Aorta (tissue), 5 donors: ENCODE data around the gene OOSP4B. TPM values are rescaled to one million over a fixed set of nuclear protein-coding genes. Genes with fewer than 3 reads are reported as not detected.
"Not testable (repeated sequence)": the region's sequence is repeated elsewhere in the genome, so short reads cannot be mapped to it uniquely, and the experiment has no call there.

Source experiments
- ATAC-seq: fragments of 200-7000 bp; cut with Tn5 transposase; one replicate; pipeline ENCODE4 v1.9.1; 2022; ENCODE audit warnings: moderate library complexity; ENCODE audit not compliant: low FRiP score
- DNase-seq, 2 donors: peaks; one replicate each; pipeline ENCODE4 v3.0.0-alpha.2; 2020
- H3K27ac ChIP-seq, 2 donors: one replicate each; pipeline ENCODE4 v1.5.1; 2013; ENCODE audit warnings: low read length in 2 of 2, mild to moderate bottlenecking in 2 of 2, moderate library complexity in 2 of 2, control low read depth in 1 of 2, inconsistent platforms in 1 of 2, low read depth in 1 of 2
- H3K27me3 ChIP-seq, 2 donors: one replicate each; pipeline ENCODE4 v1.6.1; 2013; ENCODE audit warnings: control low read depth in 1 of 2, low read length in 1 of 2, mild to moderate bottlenecking in 1 of 2, moderate library complexity in 1 of 2; ENCODE audit not compliant: insufficient read depth in 2 of 2, control insufficient read depth in 1 of 2
- H3K36me3 ChIP-seq, 2 donors: one replicate each; pipeline ENCODE4 v1.6.1; 2013; ENCODE audit warnings: control low read depth in 1 of 2, low read length in 1 of 2, mild to moderate bottlenecking in 1 of 2; ENCODE audit not compliant: insufficient read depth in 2 of 2, control insufficient read depth in 1 of 2
- H3K4me1 ChIP-seq, 2 donors: one replicate each; pipeline ENCODE4 v1.6.1; 2013; ENCODE audit warnings: low read length in 2 of 2, control low read depth in 1 of 2, mild to moderate bottlenecking in 1 of 2, moderate library complexity in 1 of 2; ENCODE audit not compliant: insufficient read depth in 2 of 2, control insufficient read depth in 1 of 2
- H3K4me3 ChIP-seq, 2 donors: one replicate each; pipeline ENCODE4 v1.5.1; 2013; ENCODE audit warnings: low read length in 2 of 2, control low read depth in 1 of 2, mild to moderate bottlenecking in 1 of 2
- H3K9me3 ChIP-seq: one replicate; pipeline ENCODE4 v1.6.1; 2013; ENCODE audit warnings: mild to moderate bottlenecking, low read length; ENCODE audit not compliant: control insufficient read depth
- WGBS, 2 donors: extraction: QIAGEN DNeasy Blood & Tissue Kit; methylation state at CpG; one replicate each; pipeline ENCODE4 v1.1.7; 2013; 5-methylcytosine and 5-hydroxymethylcytosine counted together
- intact Hi-C, 2 donors: fragments of 100-400 bp; cut with DNase I; formaldehyde crosslinking; loops; one replicate each; pipeline versions ENCODE4 v1.14.2 to v1.15.0; 2022
- polyA plus RNA-seq, 2 donors: library from polyadenylated mRNA; stranded (reverse); fragments of 200-250 nt; gene quantifications; one replicate each; pipeline ENCODE4 v1.2.3, GENCODE V29; 2013
- total RNA-seq, 2 donors: library from RNA; stranded (reverse); fragmentation: NEBNext Ultra II Directional; extraction: Animal tissue kit (Norgen Biotek cat#: 25700); gene quantifications; one replicate each; pipeline ENCODE4 v1.2.1, GENCODE V29; 2021
- donor health status: healthy with polysubstance abuse.
- donor health status: Bipolar disorder and iron deficiency.
- donor health status: DM: no; HTN: no; CAD: no.
- donor health status: DM: no; HTN: no; CAD: no.
- donor health status: DM: yes; HTN: yes; CAD: no.

OOSP4B gene
- total and polyA plus RNA-seq, 4 donors: not detected

DNA sequence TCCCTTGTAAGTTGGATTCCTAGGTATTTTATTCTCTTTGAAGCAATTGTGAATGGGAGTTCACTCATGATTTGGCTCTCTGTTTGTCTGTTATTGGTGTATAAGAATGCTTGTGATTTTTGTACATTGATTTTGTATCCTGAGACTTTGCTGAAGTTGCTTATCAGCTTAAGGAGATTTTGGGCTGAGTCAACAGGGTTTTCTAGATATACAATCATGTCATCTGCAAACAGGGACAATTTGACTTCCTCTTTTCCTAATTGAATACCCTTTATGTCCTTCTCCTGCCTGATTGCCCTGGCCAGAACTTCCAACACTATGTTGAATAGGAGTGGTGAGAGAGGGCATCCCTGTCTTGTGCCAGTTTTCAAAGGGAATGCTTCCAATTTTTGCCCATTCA is 33.4 kb downstream of the OOSP4B start:
- H3K27ac ChIP-seq, intact Hi-C loops, ATAC-seq: not testable (repeated sequence)

DNA sequence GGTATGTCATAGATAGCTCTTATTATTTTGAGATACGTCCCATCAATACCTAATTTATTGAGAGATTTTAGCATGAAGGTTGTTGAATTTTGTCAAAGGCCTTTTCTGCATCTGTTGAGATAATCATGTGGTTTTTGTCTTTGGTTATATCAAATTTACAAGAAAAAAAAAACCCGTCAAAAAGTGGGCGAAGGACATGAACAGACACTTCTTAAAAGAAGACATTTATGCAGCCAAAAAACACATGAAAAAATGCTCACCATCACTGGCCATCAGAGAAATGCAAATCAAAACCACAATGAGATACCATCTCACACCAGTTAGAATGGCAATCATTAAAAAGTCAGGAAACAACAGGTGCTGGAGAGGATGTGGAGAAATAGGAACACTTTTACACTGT is 33.9 kb downstream of the OOSP4B start:
- H3K9me3 ChIP-seq, H3K4me3 ChIP-seq, H3K27me3 ChIP-seq, H3K36me3 ChIP-seq, intact Hi-C loops, H3K4me1 ChIP-seq, DNase-seq, ATAC-seq, H3K27ac ChIP-seq: not testable (repeated sequence)
- WGBS, 2 donors: 41 to 59% methylated on average over 3 of the region's 3 CpGs

More for the DNA sequence above, 33.4 kb downstream of the OOSP4B start:
- not testable (repeated sequence) for H3K4me1 ChIP-seq, DNase-seq, H3K36me3 ChIP-seq, H3K27me3 ChIP-seq, H3K4me3 ChIP-seq, H3K9me3 ChIP-seq

DNA sequence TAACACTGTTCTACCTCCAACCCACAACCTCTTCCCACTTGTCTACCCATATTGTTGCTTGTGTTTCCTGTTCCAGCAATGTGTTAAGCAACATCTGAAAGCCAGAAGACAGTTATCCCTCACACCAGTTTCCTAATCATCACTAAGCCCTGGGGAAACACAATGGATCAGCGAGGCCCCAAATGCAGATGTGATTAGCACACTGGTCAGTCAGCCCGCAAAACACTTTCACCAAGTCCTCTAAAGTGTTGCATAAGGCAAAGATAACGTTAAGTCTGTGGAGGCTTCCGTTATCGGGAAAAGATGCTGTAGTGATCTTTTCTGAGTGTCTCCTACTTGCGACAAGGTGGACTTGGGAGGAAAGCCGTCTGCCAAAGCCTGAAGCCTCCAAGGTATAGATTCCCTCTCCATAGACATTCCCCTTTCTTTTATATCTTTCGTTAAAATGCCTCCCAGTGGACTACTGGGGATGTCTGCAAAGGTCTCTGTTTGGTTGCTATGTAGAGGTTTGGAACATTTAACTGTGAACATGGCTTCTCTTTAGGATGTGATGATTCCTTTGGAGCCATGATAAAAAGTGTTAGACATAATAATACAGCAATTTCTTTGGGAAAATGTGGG is 39.5 kb downstream of the OOSP4B start, which contains the start of gene MS4A3:
Gene MS4A3 (plus strand): TSS at position 317 of the 621 bp plus-strand sequence. CDS start 4,496 bp downstream, outside the sequence.
- 77 to 82% methylated on average over 8 of the region's 8 CpGs for WGBS, 2 donors
- intact Hi-C loops: no loop called here
- DNase-seq: no peak

DNA sequence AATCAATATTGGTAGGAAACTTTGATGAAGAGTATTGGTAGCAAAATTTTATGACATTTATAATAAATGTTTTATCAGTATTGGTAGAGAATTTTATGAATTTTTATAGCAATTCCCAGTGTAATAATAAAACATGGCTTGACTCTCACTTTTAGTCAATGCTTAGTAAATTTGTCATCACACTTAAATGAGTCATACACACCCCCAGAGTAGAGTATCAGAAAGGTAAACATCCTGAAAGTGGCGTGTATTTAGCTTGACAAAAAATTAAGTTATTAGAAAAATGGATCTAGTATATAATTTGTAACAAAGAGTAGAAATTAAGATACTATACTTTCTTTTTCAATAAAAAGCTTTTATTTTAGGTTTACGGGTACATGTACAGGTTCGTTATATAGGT is 42.1 kb downstream of the OOSP4B start:
- Histone ChIP-seq H3K9me3 (peaks cover 1% of the 10 kb centered on the region), H3K27me3 (no peaks in the 10 kb centered on the region), H3K36me3 (no peaks in the 10 kb centered on the region), H3K27ac (no peak overlapping the region), H3K4me1 (no peaks in the 10 kb centered on the region), H3K4me3 (no peak overlapping the region)
- 62 to 66% methylated on average over 3 of the region's 3 CpGs for WGBS, 2 donors
- ATAC-seq: no peak
- DNase-seq: no peak
- intact Hi-C loops: no loop called here

More for the DNA sequence above, 39.5 kb downstream of the OOSP4B start, which contains the start of gene MS4A3:
- Histone ChIP-seq H3K4me1 (no peaks in the 10 kb centered on the region), H3K4me3 (no peak within 1 kb of the TSS), H3K27me3 (no peaks in the 10 kb centered on the region), H3K9me3 (peaks cover 1% of the 10 kb centered on the region), H3K27ac (no peak within 1 kb of the TSS), H3K36me3 (no peaks in the 10 kb centered on the region)
- ATAC-seq: no peak

DNA sequence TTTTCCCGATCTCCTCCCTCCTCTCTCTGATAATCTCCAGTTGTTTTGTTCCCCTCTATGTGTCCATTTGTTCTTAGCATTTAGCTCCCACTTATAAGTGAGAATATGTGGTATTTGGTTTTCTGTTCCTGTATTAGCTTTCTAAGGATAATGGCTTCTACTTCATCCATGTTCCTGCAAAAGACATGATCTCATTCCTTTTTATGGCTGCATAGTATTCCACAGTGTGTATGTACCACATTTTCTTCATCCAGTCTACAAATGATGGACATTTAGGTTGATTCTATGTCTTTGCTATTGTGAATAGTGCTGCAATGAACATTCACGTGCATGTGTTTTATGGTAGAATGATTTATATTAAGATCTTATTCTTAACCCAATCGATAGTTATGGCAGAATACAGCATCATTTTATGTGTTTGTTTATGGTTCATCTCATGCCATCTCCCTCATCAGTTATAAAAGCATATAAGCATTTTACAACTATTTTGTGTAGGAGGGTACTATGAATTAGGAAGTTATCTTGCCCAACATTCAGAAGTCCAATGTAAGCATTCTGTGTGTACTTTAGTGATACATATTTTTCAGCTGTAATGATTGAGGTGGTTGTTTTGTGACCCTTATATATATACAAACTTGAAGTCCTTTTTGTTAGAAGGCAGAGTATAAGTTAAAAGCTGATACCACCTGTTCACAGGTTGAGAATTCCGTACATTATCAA is 42.7 kb downstream of the OOSP4B start:
- no peak for ATAC-seq
- no peaks in the 10 kb centered on the region for H3K27me3 ChIP-seq
- 91 to 94% methylated on average over 4 of the region's 4 CpGs for WGBS, 2 donors
- intact Hi-C loops: no loop called here
- H3K27ac ChIP-seq: no peak overlapping the region
- no peaks in the 10 kb centered on the region for H3K36me3 ChIP-seq
- H3K9me3 ChIP-seq: peaks cover 1% of the 10 kb centered on the region
- H3K4me1 ChIP-seq: no peaks in the 10 kb centered on the region
- H3K4me3 ChIP-seq: no peak overlapping the region
- DNase-seq: no peak

DNA sequence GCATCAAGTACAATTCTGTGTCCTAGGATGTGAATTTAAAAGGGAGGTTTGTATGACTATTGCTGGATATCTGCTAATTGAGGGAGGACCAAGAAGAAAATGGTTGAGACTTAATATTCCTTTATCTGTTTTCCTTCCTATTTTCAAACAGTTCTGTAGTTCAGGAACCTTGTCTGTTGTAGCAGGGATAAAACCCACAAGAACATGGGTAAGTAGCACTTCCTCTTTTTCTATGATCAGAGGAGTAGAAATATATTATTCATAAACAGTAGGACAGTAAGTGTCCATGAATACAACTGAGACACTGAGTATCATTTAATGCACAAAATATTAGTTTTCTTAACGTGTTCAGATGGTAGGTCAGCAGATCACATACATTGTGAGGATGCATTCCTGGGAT is 47.1 kb downstream of the OOSP4B start:
- Histone ChIP-seq H3K9me3 (no peaks in the 10 kb centered on the region), H3K27ac (no peak overlapping the region), H3K36me3 (no peaks in the 10 kb centered on the region), H3K4me1 (no peaks in the 10 kb centered on the region), H3K27me3 (no peaks in the 10 kb centered on the region), H3K4me3 (no peak overlapping the region)
- WGBS, 2 donors: 76 to 82% methylated on average over 1 of the region's 1 CpG
- intact Hi-C loops: no loop called here
- ATAC-seq (no peak), DNase-seq (no peak)

DNA sequence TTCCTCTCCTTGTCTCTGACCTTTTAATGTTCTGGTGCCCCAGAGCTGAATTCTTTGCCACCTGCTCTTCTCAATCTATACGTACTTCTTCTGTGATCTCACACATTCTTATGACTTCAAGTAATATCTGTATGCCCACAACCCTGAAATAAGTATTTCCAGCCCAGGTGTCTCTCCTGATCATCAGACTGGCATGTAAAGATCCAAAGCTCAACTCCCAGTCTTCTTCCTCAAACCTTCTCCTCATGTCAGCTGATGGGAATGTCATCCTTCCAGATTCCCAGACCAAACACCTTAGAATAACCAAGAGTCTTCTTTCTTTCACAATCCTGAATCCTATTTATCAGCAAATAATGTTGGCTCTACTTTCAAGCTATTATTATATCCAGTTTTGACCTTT is 48.8 kb downstream of the OOSP4B start:
- no peaks in the 10 kb centered on the region for H3K36me3 ChIP-seq
- intact Hi-C loops: no loop called here
- no peak overlapping the region for H3K27ac ChIP-seq
- DNase-seq (no peak), ATAC-seq (no peak)
- H3K4me1 ChIP-seq: no peaks in the 10 kb centered on the region
- WGBS, 2 donors: 79% methylated on average over 1 of the region's 1 CpG
- H3K4me3 ChIP-seq: no peak overlapping the region
- no peaks in the 10 kb centered on the region for H3K9me3 ChIP-seq
- H3K27me3 ChIP-seq: no peaks in the 10 kb centered on the region

DNA sequence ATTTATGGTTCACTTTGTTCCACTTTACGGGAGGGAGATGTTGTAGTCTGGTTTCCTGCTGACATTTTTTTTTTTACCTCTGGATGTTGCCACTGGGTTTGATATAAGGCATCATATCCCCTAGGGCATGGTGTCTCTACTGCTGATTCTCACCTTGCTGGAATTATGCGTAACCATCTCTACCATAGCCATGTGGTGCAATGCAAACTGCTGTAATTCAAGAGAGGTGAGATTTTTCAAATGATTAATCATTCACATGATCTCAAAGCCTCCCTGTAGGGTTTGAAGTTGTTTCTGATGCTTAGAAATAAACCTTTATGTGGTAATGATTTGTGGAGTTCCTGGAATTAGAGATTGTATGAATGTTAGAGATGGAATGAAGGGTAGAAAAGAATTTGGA is 52.5 kb downstream of the OOSP4B start:
- ATAC-seq: no peak
- no peaks in the 10 kb centered on the region for H3K27me3 ChIP-seq
- DNase-seq: no peak
- no peaks in the 10 kb centered on the region for H3K9me3 ChIP-seq
- intact Hi-C loops: no loop called here
- H3K36me3 ChIP-seq: no peaks in the 10 kb centered on the region
- H3K4me3 ChIP-seq: no peak overlapping the region
- H3K27ac ChIP-seq: no peak overlapping the region
- whole genome bisulfite sequencing, 2 donors: 79 to 83% methylated on average over 2 of the region's 2 CpGs
- H3K4me1 ChIP-seq: no peaks in the 10 kb centered on the region

DNA sequence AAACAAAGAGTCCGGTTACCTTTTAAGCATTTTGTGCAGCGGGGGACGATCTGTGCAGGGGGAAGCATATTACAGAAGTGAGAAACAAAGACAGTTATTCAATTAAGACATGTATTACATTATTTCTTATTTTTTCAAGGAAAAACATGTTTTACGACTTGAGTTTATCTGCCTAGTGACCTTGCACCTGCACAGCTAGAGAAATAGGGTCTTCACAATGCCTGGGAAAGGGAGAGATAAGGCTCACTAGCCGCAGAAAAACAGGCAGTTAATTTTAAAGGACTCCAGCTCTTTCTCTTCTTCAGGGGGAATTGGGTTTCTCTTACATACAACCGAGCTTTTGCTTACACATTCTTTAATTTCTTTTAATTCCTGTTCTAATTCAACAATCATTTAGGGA is 54.7 kb downstream of the OOSP4B start:
- H3K36me3 ChIP-seq, ATAC-seq, DNase-seq, H3K27ac ChIP-seq, H3K4me1 ChIP-seq, H3K4me3 ChIP-seq, intact Hi-C loops, H3K27me3 ChIP-seq, H3K9me3 ChIP-seq: not testable (repeated sequence)
- WGBS, 2 donors: 84 to 88% methylated on average over 6 of the region's 6 CpGs
